Measurements from ENCODE around the gene PHACTR3. TPM values are rescaled to one million over a fixed set of nuclear protein-coding genes. Genes with fewer than 3 reads are reported as not detected.

PHACTR3 gene
- total RNA-seq, 1 experiment from 2014 or later = not detected

- no peaks in the 10 kb centered on the region for H3K23me2 ChIP-seq (ENCODE audit: insufficient read length, low read depth, low read length, poor library complexity, severe bottlenecking)
- no peaks in the 10 kb centered on the region for H3K4me1 Mint-ChIP-seq
- H2BK20ac ChIP-seq (ENCODE audit: low read depth, low read length, poor library complexity, severe bottlenecking) = no peak overlapping the region
- no CpG with 5 or more reads among the region's 3 CpGs for WGBS (ENCODE audit: extremely low coverage, insufficient read length, low lambda C conversion rate)
- no peak overlapping the region for H2AK5ac ChIP-seq (ENCODE audit: insufficient read length, low read length)
- H3K9me3 ChIP-seq (ENCODE audit: control insufficient read depth, low read depth, low read length) = peaks cover 15% of the 10 kb centered on the region
- H4K8ac ChIP-seq (replicated peaks; ENCODE audit: insufficient read length, low read depth, low read length) = no peak overlapping the region
- peaks cover 24% of the 10 kb centered on the region for H3K27me3 Mint-ChIP-seq (ENCODE audit: low read depth)
- H3K18ac ChIP-seq (ENCODE audit: insufficient read length, low read depth, low read length) = no peak overlapping the region
- no peaks in the 10 kb centered on the region for H4K20me1 ChIP-seq (ENCODE audit: control insufficient read depth, insufficient read depth, insufficient read length)
- H3K4ac ChIP-seq (ENCODE audit: low read depth, low read length) = no peak overlapping the region
- no peak overlapping the region for H3K14ac ChIP-seq (ENCODE audit: insufficient read depth, low read length)
- H3K4me1 ChIP-seq (ENCODE audit: insufficient read depth, low read length) = no peaks in the 10 kb centered on the region
- H4K91ac ChIP-seq (ENCODE audit: insufficient read length, low read depth, low read length) = no peak overlapping the region
- no peak overlapping the region for H2BK12ac ChIP-seq (ENCODE audit: insufficient read length, low read depth, low read length)
- H3K9ac ChIP-seq (ENCODE audit: extremely low read depth, insufficient read length, low read length) = no peak overlapping the region
- H3K36me3 Mint-ChIP-seq (ENCODE audit: insufficient read depth in 1 of 3, low read depth in 3 of 3) = peaks cover 0 to 9% (median 7%) of the 10 kb centered on the region in 3 experiments; a peak in 2 of 7 replicates
- no peaks in the 10 kb centered on the region for H3K79me1 ChIP-seq (ENCODE audit: insufficient read depth, low read depth, low read length, poor library complexity, severe bottlenecking)
- no peak overlapping the region for H4K5ac ChIP-seq (ENCODE audit: insufficient read length, low read depth, low read length)
- peaks cover 0 to 95% of the 10 kb centered on the region in 2 experiments; a peak in 4 of 5 replicates for H3K9me3 Mint-ChIP-seq
- no peak overlapping the region for H3K56ac ChIP-seq (ENCODE audit: insufficient read length, low read depth, low read length)
- no peak overlapping the region for H2BK120ac ChIP-seq (ENCODE audit: low read depth, low read length, poor library complexity, severe bottlenecking)
- no peak overlapping the region for H2BK5ac ChIP-seq (ENCODE audit: insufficient read length, low read length)
- no peak overlapping the region for H3K23ac ChIP-seq (ENCODE audit: insufficient read length, low read depth, low read length)
- H3K27ac Mint-ChIP-seq = no peak overlapping the region
- TF ChIP-seq CTCF (conservative IDR thresholded peaks at IDR 0.05) = no peak
- no peak overlapping the region for H2BK15ac ChIP-seq (ENCODE audit: low read depth, low read length)
- no peak overlapping the region for H3K27ac ChIP-seq (ENCODE audit: insufficient read length, low read depth, low read length)
- no peaks in the 10 kb centered on the region for H3K79me2 ChIP-seq (ENCODE audit: insufficient read depth, low read length)
- H2AFZ ChIP-seq (ENCODE audit: low read length) = no peak overlapping the region
- no peaks in the 10 kb centered on the region; the same call in 1 of the 2 replicates for H3K27me3 ChIP-seq (ENCODE audit: insufficient read depth, low read length)
- DNase-seq = no peak
- H3T11ph ChIP-seq (ENCODE audit: low read length) = no peak overlapping the region
- no peak overlapping the region for H3K4me3 Mint-ChIP-seq
- no peak overlapping the region for H3K4me2 ChIP-seq (ENCODE audit: insufficient read depth, insufficient read length, low read length)
These were observed 32.5 kb downstream of the PHACTR3 start for GRCh38 chr20:59636766-59637370.

Data from H9 (cell line).